Esophagus muscularis mucosa (tissue), 4 donors: Measurements from ENCODE around the gene BLACAT1. TPM values are rescaled to one million over a fixed set of nuclear protein-coding genes. Genes with fewer than 3 reads are reported as not detected.

Experiments used
- DNase-seq: peaks from one replicate; pipeline ENCODE4 v3.0.0-alpha.2; 2017; ENCODE audit errors: extremely low spot score
- H3K27ac ChIP-seq, 4 donors: fragments of 200-600 bp; sonication (generic); replicated peaks in 1 of 4; 1 replicate in 3 of 4; 2 replicates in 1 of 4; pipeline ENCODE4 v1.5.1; 2016 to 2019; ENCODE audit warnings: mild to moderate bottlenecking in 1 of 4
- H3K27me3 ChIP-seq, 4 donors: fragments of 200-600 bp; sonication (generic); one replicate each; pipeline versions ENCODE4 v1.5.1 to v1.6.0; 2016 to 2019
- H3K36me3 ChIP-seq, 4 donors: fragments of 200-600 bp; sonication (generic); one replicate each; pipeline ENCODE4 v1.5.1; 2016 to 2019
- H3K4me1 ChIP-seq, 4 donors: fragments of 200-600 bp; sonication (generic); one replicate each; pipeline ENCODE4 v1.5.1; 2016 to 2019
- H3K4me3 ChIP-seq, 4 donors: fragments of 200-600 bp; sonication (generic); 1 replicate in 2 of 4; 2 replicates in 2 of 4; pipeline ENCODE4 v1.5.1; 2016 to 2019; ENCODE audit warnings: mild to moderate bottlenecking in 4 of 4, moderate library complexity in 1 of 4
- H3K9me3 ChIP-seq, 4 donors: fragments of 200-600 bp; sonication (generic); 1 replicate in 3 of 4; 2 replicates in 1 of 4; pipeline ENCODE4 v1.5.1; 2016 to 2019
- CTCF ChIP-seq, 3 experiments: fragments of 200-600 bp in 2 of 3; fragments of 450-650 bp in 1 of 3; sonication (generic) in 2 of 3; IDR thresholded peaks; one replicate each; pipeline ENCODE4 v1.5.1; 2017 to 2019; ENCODE audit warnings: antibody characterized with exemption in 3 of 3, mild to moderate bottlenecking in 2 of 3, moderate library complexity in 1 of 3
- EP300 ChIP-seq: sonication (generic); formaldehyde crosslinking; IDR thresholded peaks from one replicate; pipeline ENCODE4 v1.6.1; 2017; ENCODE audit warnings: antibody characterized with exemption
- POLR2A ChIP-seq: fragments of 450-650 bp; IDR thresholded peaks from one replicate; pipeline ENCODE4 v1.6.1; 2017; ENCODE audit warnings: antibody characterized with exemption, moderate library complexity, mild to moderate bottlenecking, low read depth
- POLR2AphosphoS5 ChIP-seq, 2 donors: sonication (generic); formaldehyde crosslinking; IDR thresholded peaks; one replicate each; pipeline ENCODE4 v1.6.1; 2017; ENCODE audit warnings: antibody characterized with exemption in 2 of 2
- WGBS: methylation state at CpG from one replicate; pipeline ENCODE4 v1.1.5; 2018; 5-methylcytosine and 5-hydroxymethylcytosine counted together
- intact Hi-C: fragments of 100-400 bp; cut with DNase I; formaldehyde crosslinking; loops from one replicate; pipeline ENCODE4 v1.15.1; 2023
- total RNA-seq, 4 donors: library from RNA; depleted of rRNA; stranded (reverse); fragments of >200 nt; gene quantifications; one replicate each; pipeline versions ENCODE4 v1.1.0 to v1.2.1, GENCODE V29; 2016

Gene BLACAT1
- total RNA-seq, 4 donors from 2014 or later = not detected

- Histone ChIP-seq H3K4me1 (peaks cover 5 to 14% (median 12%) of the 10 kb centered on the region in 4 donors), H3K4me3 (peak overlapping the region; percentile 53 to 60 (median 56)), H3K27me3 (peaks cover 0 to 15% (median 0%) of the 10 kb centered on the region in 4 donors), H3K36me3 (no peaks in the 10 kb centered on the region), H3K27ac (no peak overlapping the region), H3K9me3 (no peaks in the 10 kb centered on the region)
- DNase-seq = no peak
- intact Hi-C loops = loop anchor here (5.0 kb wide), 1 partner anchor 73 kb away; the partner anchor contains the start of gene KLHDC8A
- TF ChIP-seq CTCF (IDR thresholded peaks at IDR 0.05) (no peak), POLR2A (no peak), EP300 (no peak), POLR2AphosphoS5 (IDR thresholded peaks at IDR 0.05) (no peak)
- 67% methylated on average over 21 of the region's 29 CpGs for WGBS
These were observed 25.8 kb downstream of the BLACAT1 start for GRCh38 chr1:205429762-205430695.

GRCh38 chr1:205424901-205425600, 30.8 kb downstream of the BLACAT1 start:
- H3K4me1 ChIP-seq = peaks cover 0 to 6% (median under 1%) of the 10 kb centered on the region in 4 donors
- H3K4me3 ChIP-seq = no peak overlapping the region
- no peak overlapping the region for H3K27ac ChIP-seq
- intact Hi-C loops = no loop called here
- TF ChIP-seq CTCF (IDR thresholded peaks at IDR 0.05) (no peak), EP300 (no peak), POLR2AphosphoS5 (IDR thresholded peaks at IDR 0.05) (no peak), POLR2A (no peak)
- WGBS = 69% methylated on average over 8 of the region's 8 CpGs
- H3K27me3 ChIP-seq = peaks cover 0 to 16% (median 0%) of the 10 kb centered on the region in 4 donors
- no peaks in the 10 kb centered on the region for H3K36me3 ChIP-seq
- no peak for DNase-seq
- H3K9me3 ChIP-seq = no peaks in the 10 kb centered on the region

GRCh38 chr1:205423814-205424399, 31.9 kb downstream of the BLACAT1 start:
- Histone ChIP-seq H3K4me1 (peaks cover 0 to 6% (median 0%) of the 10 kb centered on the region in 4 donors), H3K9me3 (no peaks in the 10 kb centered on the region), H3K4me3 (no peak overlapping the region), H3K36me3 (no peaks in the 10 kb centered on the region), H3K27me3 (peaks cover 0 to 16% (median 0%) of the 10 kb centered on the region in 4 donors), H3K27ac (no peak overlapping the region)
- intact Hi-C loops = no loop called here
- no peak for TF ChIP-seq CTCF (IDR thresholded peaks at IDR 0.05)
- DNase-seq = no peak
- WGBS = 87% methylated on average over 6 of the region's 6 CpGs

GRCh38 chr1:205422993-205423642, 32.7 kb downstream of the BLACAT1 start:
- intact Hi-C loops = no loop called here

More at GRCh38 chr1:205422993-205423642, 32.7 kb downstream of the BLACAT1 start:
- Histone ChIP-seq H3K27me3 (peaks cover 0 to 16% (median 0%) of the 10 kb centered on the region in 4 donors), H3K27ac (no peak overlapping the region), H3K4me3 (no peak overlapping the region), H3K9me3 (no peaks in the 10 kb centered on the region), H3K4me1 (peaks cover 0 to 6% (median 0%) of the 10 kb centered on the region in 4 donors), H3K36me3 (no peaks in the 10 kb centered on the region)
- DNase-seq = no peak
- no peak for TF ChIP-seq POLR2AphosphoS5 (IDR thresholded peaks at IDR 0.05)
- peak in 1 of 3 experiments; percentile 13 for TF ChIP-seq CTCF (IDR thresholded peaks at IDR 0.05)
- WGBS = 64% methylated on average over 4 of the region's 4 CpGs
